ENCODE data around the gene MTHFD1L. TPM values are rescaled to one million over a fixed set of nuclear protein-coding genes. Genes with fewer than 3 reads are reported as not detected.
"Not testable (repeated sequence)": the region's sequence is repeated elsewhere in the genome, so short reads cannot be mapped to it uniquely, and the experiment has no call there.

Gene MTHFD1L
- total RNA-seq, 4 donors from 2014 or later = 4.3 to 23.1 (median 4.7) TPM

GRCh38 chr6:151075930-151076555, 210.5 kb downstream of the MTHFD1L start:
- no peaks in the 10 kb centered on the region for H3K9me3 ChIP-seq
- H3K4me3 ChIP-seq = no peak overlapping the region
- H3K27me3 ChIP-seq = no peaks in the 10 kb centered on the region
- H3K27ac ChIP-seq = no peak overlapping the region
- no peaks in the 10 kb centered on the region for H3K36me3 ChIP-seq
- DNase-seq = no peak
- no peaks in the 10 kb centered on the region for H3K4me1 ChIP-seq
- TF ChIP-seq, protein P1, sequence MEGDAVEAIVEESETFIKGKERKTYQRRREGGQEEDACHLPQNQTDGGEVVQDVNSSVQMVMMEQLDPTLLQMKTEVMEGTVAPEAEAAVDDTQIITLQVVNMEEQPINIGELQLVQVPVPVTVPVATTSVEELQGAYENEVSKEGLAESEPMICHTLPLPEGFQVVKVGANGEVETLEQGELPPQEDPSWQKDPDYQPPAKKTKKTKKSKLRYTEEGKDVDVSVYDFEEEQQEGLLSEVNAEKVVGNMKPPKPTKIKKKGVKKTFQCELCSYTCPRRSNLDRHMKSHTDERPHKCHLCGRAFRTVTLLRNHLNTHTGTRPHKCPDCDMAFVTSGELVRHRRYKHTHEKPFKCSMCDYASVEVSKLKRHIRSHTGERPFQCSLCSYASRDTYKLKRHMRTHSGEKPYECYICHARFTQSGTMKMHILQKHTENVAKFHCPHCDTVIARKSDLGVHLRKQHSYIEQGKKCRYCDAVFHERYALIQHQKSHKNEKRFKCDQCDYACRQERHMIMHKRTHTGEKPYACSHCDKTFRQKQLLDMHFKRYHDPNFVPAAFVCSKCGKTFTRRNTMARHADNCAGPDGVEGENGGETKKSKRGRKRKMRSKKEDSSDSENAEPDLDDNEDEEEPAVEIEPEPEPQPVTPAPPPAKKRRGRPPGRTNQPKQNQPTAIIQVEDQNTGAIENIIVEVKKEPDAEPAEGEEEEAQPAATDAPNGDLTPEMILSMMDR (IDR thresholded peaks at IDR 0.05) = no peak
- TF ChIP-seq POLR2A (IDR thresholded peaks at IDR 0.05) = no peak

DNA sequence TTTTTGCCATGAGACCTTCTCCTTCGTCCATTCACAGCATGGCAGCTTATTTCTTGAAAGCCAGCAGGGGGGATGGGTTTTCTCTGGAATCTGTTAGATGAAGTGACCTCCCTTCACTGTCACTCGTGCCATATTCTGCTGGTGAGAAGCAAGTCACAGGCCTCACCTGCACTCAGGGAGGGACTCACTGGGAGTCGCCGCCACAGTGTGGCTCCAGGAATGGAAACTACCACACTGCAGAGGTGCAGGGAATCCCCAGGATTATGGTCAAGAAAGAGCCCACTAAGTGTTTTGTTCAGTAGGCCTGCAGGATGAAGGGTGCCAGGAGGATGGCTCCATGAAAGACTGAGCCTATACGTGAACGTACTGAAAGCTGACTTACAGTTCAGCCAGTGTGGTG, 213.2 kb downstream of the MTHFD1L start:
- Histone ChIP-seq H3K4me1 (no peaks in the 10 kb centered on the region), H3K4me3 (no peak overlapping the region), H3K27me3 (no peaks in the 10 kb centered on the region), H3K9me3 (no peaks in the 10 kb centered on the region), H3K36me3 (no peaks in the 10 kb centered on the region), H3K27ac (no peak overlapping the region)
- no peak for DNase-seq
- no peak for TF ChIP-seq POLR2A (IDR thresholded peaks at IDR 0.05)
- TF ChIP-seq, protein P1 (IDR thresholded peaks at IDR 0.05) = no peak

GRCh38 chr6:151081656-151082055, 216.2 kb downstream of the MTHFD1L start:
- no peak for DNase-seq
- H3K4me1 ChIP-seq = no peaks in the 10 kb centered on the region
- TF ChIP-seq, protein P1 (IDR thresholded peaks at IDR 0.05) = no peak
- no peak for TF ChIP-seq POLR2A (IDR thresholded peaks at IDR 0.05)
- no peak overlapping the region for H3K4me3 ChIP-seq
- H3K27me3 ChIP-seq = no peaks in the 10 kb centered on the region
- no peak overlapping the region for H3K27ac ChIP-seq
- H3K9me3 ChIP-seq = no peaks in the 10 kb centered on the region
- H3K36me3 ChIP-seq = no peaks in the 10 kb centered on the region

GRCh38 chr6:151082079-151082478, 216.6 kb downstream of the MTHFD1L start:
- no peaks in the 10 kb centered on the region for H3K9me3 ChIP-seq
- no peak overlapping the region for H3K27ac ChIP-seq
- H3K36me3 ChIP-seq = no peaks in the 10 kb centered on the region
- no peaks in the 10 kb centered on the region for H3K27me3 ChIP-seq
- H3K4me3 ChIP-seq = no peak overlapping the region
- H3K4me1 ChIP-seq = no peaks in the 10 kb centered on the region
- no peak for TF ChIP-seq POLR2A (IDR thresholded peaks at IDR 0.05)
- TF ChIP-seq, protein P1 (IDR thresholded peaks at IDR 0.05) = no peak
- no peak for DNase-seq

- no peak overlapping the region for H3K4me3 ChIP-seq
- no peak overlapping the region for H3K27ac ChIP-seq
- no peaks in the 10 kb centered on the region for H3K36me3 ChIP-seq
- no peaks in the 10 kb centered on the region for H3K9me3 ChIP-seq
- H3K4me1 ChIP-seq = no peaks in the 10 kb centered on the region
- no peaks in the 10 kb centered on the region for H3K27me3 ChIP-seq
- no peak for DNase-seq
- TF ChIP-seq, protein P1 (IDR thresholded peaks at IDR 0.05) = no peak
- TF ChIP-seq POLR2A (IDR thresholded peaks at IDR 0.05) = no peak
Observed at GRCh38 chr6:151084275-151084674, 218.8 kb downstream of the MTHFD1L start.

DNA sequence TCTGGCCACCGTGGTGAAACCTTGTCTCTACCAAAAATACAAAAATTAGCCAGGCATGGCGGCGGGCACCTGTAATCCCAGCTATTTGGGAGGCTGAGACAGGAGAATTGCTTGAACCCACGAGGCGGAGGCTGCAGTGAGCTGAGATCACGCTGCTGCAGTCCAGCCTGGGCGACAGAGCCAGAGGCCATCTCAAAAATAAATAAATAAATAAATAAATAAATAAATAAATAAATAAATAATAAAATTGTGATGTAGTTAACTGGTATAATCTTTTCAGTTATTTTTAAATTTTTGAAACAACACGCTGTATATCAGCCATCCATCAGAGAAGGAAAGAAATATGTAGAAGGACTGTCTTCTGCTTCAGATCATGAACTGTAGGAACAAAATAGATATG, 221.6 kb downstream of the MTHFD1L start:
- not testable (repeated sequence) for DNase-seq, H3K27ac ChIP-seq, H3K27me3 ChIP-seq, H3K36me3 ChIP-seq, H3K4me3 ChIP-seq, H3K9me3 ChIP-seq, H3K4me1 ChIP-seq

Measured in Peyer's patch (tissue), 4 donors.